Stimulated activated naive CD4-positive, alpha-beta T cell treated with Interleukin-2 at 50 U/mL for 16 hours (primary cell): ENCODE data around the gene DBNDD1.
"Not testable (repeated sequence)": the region's sequence is repeated elsewhere in the genome, so short reads cannot be mapped to it uniquely, and the experiment has no call there.

Source experiments
- DNase-seq: peaks from one replicate; lab custom pipeline; 2025; lab: John Stamatoyannopoulos, UW

Gene DBNDD1, protein sequence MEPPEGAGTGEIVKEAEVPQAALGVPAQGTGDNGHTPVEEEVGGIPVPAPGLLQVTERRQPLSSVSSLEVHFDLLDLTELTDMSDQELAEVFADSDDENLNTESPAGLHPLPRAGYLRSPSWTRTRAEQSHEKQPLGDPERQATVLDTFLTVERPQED

GRCh38 chr16:90018652-90019542, at the start of gene DBNDD1:
Gene DBNDD1 (minus strand): TSS chr16:90019456. CDS start chr16:90019341, 115 bp downstream.
- DNase-seq: no peak

DNA sequence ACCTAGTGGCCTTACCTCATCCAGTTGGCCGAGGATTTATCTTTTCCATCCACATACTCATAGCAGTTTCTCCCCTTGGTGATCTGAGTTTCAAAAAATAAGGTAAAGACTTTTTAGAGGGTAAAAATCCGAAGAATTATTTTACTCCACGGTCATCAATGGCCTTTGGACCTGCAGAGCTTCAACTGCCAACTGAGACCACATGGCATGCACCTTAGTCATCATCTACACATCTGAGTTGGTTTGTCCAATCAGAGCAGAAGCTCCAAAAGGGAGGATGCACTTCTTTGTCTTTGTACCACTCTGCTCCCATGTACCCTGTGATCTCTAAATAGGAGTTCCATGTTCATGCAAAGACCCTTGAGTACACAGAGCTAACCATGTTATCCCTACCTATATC, 42.2 kb upstream of the DBNDD1 start:
- DNase-seq: no peak

- DNase-seq: peak; percentile 40
These were observed 38.5 kb upstream of the DBNDD1 start for GRCh38 chr16:90057738-90058173.

- not testable (repeated sequence) for DNase-seq
These were observed 37.3 kb upstream of the DBNDD1 start for GRCh38 chr16:90056521-90056920.

DNA sequence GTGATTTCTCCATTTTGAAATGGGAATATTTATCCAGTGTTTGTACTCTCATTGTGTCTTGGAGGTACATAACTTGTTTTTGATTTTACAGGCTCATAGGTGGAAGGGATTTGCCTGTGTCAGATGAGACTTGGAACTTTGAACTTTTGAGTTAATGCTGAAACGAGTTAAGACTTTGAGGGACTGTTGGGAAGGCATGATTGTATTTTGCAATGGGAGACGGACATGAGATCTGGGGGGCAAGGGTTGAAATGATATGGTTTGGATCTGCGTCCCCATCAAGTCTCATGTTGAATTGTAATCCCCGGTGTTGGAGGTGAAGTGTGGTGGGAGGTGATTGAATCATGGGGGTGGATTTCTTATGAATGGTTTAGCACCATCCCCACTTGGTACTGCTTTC, 36.1 kb upstream of the DBNDD1 start:
- no peak for DNase-seq

GRCh38 chr16:90054554-90054953, 35.3 kb upstream of the DBNDD1 start:
- no peak for DNase-seq

DNA sequence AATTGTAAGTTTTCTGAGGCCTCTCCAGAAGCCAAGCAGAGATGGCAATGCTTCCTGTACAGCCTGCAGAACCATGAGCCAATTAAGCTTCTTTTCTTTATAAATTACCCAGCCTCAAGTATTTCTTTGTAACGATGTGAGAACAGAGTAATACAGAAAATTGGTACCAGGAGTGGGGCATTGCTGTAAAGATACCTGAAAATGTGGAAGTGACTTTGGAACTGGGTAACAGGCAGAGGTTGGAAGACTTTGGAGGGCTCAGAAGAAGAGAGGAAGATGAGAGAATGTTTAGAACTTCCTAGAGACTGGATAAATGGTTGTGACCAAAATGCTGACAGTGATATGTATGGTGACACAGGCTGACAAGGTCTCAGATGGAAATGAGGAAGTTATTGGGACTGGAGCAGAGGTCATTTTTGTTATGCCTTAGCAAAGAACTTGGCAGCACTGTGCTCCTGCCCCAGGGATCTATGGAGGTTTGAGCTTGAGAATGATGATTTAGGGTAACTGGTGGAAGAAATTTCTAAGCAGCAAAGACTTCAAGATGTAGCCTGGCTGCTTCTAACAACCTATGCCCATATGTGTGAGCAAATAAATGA, 34.7 kb upstream of the DBNDD1 start:
- no peak for DNase-seq

- no peak for DNase-seq
These were observed 31.7 kb upstream of the DBNDD1 start for GRCh38 chr16:90050969-90051368.

GRCh38 chr16:90048737-90049330, 29.6 kb upstream of the DBNDD1 start:
- no peak for DNase-seq

DNA sequence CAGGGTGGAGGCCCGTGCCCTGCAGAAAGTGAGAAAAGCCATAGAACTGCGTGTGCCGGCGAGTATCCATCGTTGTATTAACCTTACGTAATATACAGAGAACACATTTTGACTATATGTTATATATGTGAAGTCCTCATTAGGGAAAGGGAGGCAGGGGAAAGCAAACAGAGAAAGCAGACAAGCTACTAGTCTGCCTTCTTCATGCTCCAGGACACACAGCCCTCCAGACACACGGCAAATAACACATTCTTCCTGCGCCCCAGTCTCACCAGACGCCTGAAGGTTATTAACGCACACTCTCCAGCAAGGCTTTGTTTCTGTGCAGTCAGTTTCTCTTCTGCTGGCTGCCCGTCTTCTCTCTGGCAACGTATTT, 29.1 kb upstream of the DBNDD1 start:
- DNase-seq: no peak

DNA sequence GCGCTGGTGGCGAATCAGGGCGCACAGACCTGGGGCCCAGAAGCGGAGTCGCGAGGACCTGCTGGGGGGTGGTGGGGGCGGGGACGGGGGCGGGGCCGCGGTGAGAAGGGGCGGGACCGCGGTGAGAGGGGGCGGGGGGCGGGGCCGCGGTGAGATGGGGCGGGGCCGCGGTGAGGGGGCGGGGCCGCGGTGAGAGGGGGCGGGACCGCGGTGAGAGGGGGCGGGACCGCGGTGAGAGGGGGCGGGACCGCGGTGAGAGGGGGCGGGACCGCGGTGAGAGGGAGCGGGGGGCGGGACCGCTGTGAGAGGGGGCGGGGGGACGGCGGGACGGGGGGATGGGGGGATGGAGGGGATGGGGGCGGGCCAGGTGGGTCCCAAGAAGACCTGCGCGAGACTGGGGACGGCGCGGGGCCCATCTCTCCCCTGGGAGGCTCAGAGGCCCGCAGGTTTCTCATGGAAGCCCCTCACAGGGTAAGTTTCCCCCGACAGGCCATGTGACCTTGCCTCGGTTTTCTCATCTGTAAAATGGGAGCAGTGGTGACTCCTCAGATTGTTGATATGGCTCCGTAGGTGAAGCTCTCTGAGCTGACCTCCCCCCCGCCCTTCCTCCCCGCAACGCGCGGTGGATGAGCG, 28.6 kb upstream of the DBNDD1 start:
- DNase-seq: no peak

GRCh38 chr16:90046971-90047713, 27.9 kb upstream of the DBNDD1 start:
- DNase-seq: no peak

GRCh38 chr16:90046122-90046970, 27.1 kb upstream of the DBNDD1 start:
- no peak for DNase-seq

- DNase-seq: no peak
These were observed 24.9 kb upstream of the DBNDD1 start for GRCh38 chr16:90044111-90044551.

DNA sequence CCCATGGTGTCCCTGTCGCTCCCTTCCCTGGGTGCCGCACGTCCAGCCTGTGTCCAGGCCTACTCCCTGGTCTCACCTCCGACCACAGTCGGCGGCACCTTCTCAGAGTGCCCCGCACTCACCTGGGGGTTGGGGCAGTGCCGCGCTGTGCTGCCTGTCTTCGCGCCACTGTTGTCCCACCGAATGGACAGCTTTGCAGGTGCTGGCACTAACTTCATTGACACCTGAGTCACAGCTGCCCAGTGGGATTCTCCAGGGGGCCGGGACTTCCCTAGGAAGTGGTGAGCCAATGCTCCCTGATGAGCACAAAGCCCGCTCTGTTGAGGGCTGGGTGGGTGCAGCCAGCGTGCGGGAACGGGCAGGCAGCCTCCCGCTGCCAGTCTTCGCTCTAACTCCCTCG, 24.3 kb upstream of the DBNDD1 start:
- DNase-seq: no peak

DNA sequence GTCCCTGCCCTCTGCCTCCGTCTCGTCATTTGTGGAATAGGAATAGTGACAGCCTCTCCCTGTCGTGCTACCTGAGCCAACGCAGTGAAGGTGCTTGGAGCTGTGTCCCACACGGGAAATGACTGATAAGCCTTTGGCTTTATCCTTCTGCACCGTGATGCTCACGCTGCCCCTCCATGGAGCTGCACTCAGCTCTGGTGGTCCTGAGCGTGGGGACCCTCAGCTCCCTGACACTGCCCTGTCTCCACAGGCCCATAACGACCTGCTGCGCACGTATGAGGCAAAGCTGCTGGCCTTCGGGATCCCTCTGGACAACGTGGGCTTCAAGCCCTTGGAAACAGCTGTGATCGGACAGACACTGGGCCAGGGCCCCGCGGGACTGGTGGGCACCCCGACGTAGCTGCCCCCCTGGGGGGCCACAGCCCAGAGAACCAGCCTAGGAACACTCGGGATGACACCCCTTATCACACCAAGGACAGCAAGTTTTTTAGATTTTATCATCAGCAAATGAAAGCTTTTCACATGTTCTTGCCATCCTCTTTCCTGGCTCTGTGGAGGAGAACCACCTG, 23.8 kb upstream of the DBNDD1 start:
- no peak for DNase-seq

DNA sequence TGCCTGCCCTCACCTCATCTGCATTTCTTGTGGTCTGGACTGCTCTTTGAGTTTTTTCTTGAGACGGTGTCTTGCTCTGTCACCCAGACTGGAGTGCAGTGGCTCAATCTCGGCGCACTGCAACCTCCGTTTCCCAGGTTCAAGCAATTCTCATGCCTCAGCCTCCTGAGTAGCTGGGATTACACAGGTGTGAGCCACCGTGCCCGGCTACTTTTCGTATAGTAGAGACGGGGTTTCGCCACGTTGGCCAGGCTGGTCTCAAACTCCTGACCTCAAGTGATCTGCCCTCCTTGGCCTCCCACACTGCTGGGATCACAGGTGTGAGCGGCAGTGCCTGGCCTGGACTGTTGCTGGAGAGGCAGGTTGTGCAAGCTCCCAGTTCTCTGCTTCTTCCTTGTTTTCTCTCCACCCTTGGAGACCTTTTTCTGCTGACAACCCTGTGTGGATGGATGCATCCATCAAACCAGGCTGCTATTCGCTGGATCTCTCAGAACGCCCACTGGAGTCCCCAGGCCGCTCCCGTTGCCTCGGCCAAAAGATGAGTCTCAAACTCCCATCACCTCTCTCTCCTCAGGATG, 22.7 kb upstream of the DBNDD1 start:
- no peak for DNase-seq

DNA sequence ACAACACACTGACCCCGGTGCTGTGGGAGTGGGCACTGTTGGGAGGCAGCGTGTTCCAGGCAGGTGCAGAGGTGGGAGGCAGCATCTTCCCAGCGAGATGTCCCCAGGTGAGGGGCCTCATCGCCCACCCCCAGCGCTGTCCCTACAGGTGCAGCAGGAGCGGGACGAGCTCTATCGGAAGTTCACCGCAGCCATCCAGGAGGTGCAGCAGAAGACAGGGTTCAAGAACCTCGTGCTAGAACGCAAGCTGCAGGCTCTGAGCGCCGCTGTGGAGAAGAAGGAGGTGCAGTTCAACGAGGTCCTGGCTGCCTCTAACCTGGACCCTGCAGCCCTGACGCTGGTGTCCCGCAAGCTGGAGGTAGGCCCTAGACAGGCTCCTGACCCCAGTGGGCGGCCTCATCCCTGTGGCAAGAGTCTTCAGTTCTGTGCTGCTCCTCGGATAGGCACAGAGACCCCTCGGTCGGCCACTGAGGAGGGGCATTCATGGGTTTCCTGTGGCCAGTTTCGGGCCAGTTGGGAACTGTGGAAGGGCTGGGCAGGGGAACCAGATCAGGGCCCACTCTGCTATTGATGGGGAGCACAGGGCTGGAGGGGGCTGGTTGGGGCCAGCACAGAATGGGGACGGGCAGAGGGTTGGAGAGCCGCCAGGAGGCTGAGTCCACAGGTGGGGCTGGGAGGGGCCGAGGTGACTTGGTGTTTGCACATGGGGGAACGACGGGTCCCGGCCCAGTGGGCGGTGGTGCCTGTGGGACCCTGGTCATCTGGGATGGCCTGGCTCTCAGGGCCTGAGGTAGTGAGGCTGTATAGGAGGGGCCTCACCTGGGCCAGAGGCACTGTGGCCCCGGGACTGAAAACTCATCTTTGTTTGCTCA, 21.1 kb upstream of the DBNDD1 start:
- DNase-seq: no peak

GRCh38 chr16:90037276-90037675, 18.0 kb upstream of the DBNDD1 start:
- DNase-seq: no peak
